GM21723 (cell line): ENCODE measurements around the gene PRR15L.
A peak's percentile ranks its signal among the peaks of the same experiment; 100 is the strongest.
"Not testable (repeated sequence)": the region's sequence is repeated elsewhere in the genome, so short reads cannot be mapped to it uniquely, and the experiment has no call there.

Source experiments
- ATAC-seq: cut with Tn5 transposase; IDR thresholded peaks from one replicate; pipeline ENCODE4 v1.9.1; 2021; ENCODE audit warnings: mild to moderate bottlenecking, moderate library complexity; ENCODE audit not compliant: unreplicated experiment

Gene PRR15L

GRCh38 chr17:47989159-47989558, 31.5 kb upstream of the PRR15L start:
- ATAC-seq, result no peak

- not testable (repeated sequence) for ATAC-seq
Observed at GRCh38 chr17:47988445-47988844, 30.8 kb upstream of the PRR15L start.

GRCh38 chr17:47987240-47987835, 29.7 kb upstream of the PRR15L start:
- ATAC-seq, result no peak

- ATAC-seq, result no peak
Observed at GRCh38 chr17:47986520-47986919, 28.8 kb upstream of the PRR15L start.

- ATAC-seq, result no peak
Observed at GRCh38 chr17:47983492-47984223, 26.0 kb upstream of the PRR15L start.

GRCh38 chr17:47982645-47983390, 25.1 kb upstream of the PRR15L start:
- ATAC-seq, result no peak

GRCh38 chr17:47982091-47982617, 24.5 kb upstream of the PRR15L start:
- no peak for ATAC-seq

GRCh38 chr17:47981462-47981861, 23.8 kb upstream of the PRR15L start:
- no peak for ATAC-seq

GRCh38 chr17:47980541-47980940, 22.9 kb upstream of the PRR15L start:
- no peak for ATAC-seq

- ATAC-seq, result no peak
Observed at GRCh38 chr17:47978324-47978723, 20.6 kb upstream of the PRR15L start.

- ATAC-seq, result no peak
Observed at GRCh38 chr17:47975823-47976205, 18.1 kb upstream of the PRR15L start.

GRCh38 chr17:47975189-47975822, 17.6 kb upstream of the PRR15L start:
- no peak for ATAC-seq

GRCh38 chr17:47973541-47973940, 15.9 kb upstream of the PRR15L start:
- no peak for ATAC-seq

- peak; percentile 97 for ATAC-seq
Observed at GRCh38 chr17:47970725-47971499, 13.2 kb upstream of the PRR15L start, which contains the start of gene CDK5RAP3. CDK5RAP3 (plus strand) TSS chr17:47971113; CDS start chr17:47971147, 34 bp downstream.

- ATAC-seq, result no peak
Observed at GRCh38 chr17:47969930-47970724, 12.4 kb upstream of the PRR15L start.

GRCh38 chr17:47968836-47969235, 11.2 kb upstream of the PRR15L start:
- no peak for ATAC-seq

GRCh38 chr17:47967607-47968252, 10.0 kb upstream of the PRR15L start:
- no peak for ATAC-seq

GRCh38 chr17:47966079-47966519, 8.4 kb upstream of the PRR15L start:
- no peak for ATAC-seq

GRCh38 chr17:47964856-47965255, 7.2 kb upstream of the PRR15L start:
- ATAC-seq, result no peak
